Measurements from ENCODE around the gene QSOX1.

QSOX1 gene

GRCh38 chr1:180236698-180237509 lies 82.2 kb downstream of the QSOX1 start:
- no peak for DNase-seq

DNA sequence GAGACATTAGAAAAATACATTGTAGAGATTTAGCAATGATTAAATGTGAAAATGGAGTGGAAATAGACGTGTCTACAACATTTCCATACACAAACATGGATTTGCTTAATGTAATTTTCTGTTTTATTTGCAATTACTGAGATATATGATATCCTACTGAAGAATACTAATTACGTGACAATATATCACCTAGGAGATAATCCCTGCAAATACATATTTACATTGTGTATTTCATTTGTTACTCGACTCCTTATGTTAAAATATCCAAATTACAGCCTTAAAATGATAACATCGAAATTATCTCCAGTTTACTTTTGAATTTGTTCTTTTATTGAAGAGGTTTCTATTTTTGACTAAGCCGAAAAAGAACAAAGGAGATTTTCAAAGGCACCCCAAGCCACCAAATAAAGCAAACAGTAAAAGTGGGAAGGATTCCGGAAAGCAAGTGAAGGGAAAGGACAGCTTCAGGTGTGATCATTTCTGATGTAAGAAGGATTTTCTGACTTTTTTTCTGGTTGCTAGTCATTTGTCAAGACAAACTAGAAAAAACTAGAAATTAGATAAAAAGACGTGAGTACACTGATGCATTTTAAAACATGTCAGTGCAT lies 83.3 kb downstream of the QSOX1 start:
- no peak for DNase-seq

DNA sequence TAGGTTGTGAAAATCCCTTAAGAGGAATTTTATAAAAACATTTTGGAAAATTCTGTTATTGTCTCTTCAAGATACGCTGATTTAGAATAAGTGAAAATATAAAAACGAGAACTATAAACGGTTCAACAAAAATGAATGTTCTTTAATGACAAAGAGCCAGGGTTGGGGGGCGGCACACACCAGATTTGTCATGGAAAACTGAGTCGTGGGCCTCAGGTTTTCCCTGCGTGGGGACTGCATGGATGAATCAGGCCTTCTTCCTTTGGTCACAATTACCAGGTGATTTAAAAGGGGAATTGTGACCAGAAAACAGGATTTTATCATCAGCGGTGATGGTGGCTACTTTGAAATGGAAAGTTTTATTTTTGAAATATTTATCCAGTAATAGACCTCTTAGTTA lies 84.0 kb downstream of the QSOX1 start:
- no peak for DNase-seq

- no peak for DNase-seq
Observed at GRCh38 chr1:180239145-180240096, 84.8 kb downstream of the QSOX1 start.

- no peak for DNase-seq
Observed at GRCh38 chr1:180241716-180242544, 87.3 kb downstream of the QSOX1 start.

GRCh38 chr1:180243517-180244221 lies 89.0 kb downstream of the QSOX1 start:
- no peak for DNase-seq

- DNase-seq, result peak; percentile 12
Observed at GRCh38 chr1:180244840-180245239, 90.2 kb downstream of the QSOX1 start.

- no peak for DNase-seq
Observed at GRCh38 chr1:180246579-180246978, 91.9 kb downstream of the QSOX1 start.

DNA sequence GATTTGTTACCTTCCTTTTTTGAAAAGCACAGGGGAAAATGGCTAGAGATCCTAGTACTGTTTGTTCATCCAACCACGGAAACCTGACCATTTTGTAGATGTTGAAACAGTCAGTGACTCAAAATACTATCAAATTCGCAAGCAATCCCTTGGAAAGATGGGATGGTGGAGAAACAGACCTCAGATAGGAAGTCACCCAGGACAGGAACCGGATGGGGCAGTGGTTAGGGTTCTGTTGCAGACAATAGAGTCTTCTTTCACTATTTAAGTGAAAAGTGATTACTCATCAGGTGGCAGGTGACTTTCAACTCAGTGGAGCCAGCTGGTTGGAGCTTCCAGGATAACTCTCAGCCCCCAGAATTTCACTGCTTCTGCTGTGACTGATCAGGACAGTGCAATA lies 92.4 kb downstream of the QSOX1 start:
- no peak for DNase-seq

- no peak for DNase-seq
Observed at GRCh38 chr1:180247580-180247979, 92.9 kb downstream of the QSOX1 start.

GRCh38 chr1:180248176-180248575 lies 93.5 kb downstream of the QSOX1 start:
- DNase-seq, result no peak

DNA sequence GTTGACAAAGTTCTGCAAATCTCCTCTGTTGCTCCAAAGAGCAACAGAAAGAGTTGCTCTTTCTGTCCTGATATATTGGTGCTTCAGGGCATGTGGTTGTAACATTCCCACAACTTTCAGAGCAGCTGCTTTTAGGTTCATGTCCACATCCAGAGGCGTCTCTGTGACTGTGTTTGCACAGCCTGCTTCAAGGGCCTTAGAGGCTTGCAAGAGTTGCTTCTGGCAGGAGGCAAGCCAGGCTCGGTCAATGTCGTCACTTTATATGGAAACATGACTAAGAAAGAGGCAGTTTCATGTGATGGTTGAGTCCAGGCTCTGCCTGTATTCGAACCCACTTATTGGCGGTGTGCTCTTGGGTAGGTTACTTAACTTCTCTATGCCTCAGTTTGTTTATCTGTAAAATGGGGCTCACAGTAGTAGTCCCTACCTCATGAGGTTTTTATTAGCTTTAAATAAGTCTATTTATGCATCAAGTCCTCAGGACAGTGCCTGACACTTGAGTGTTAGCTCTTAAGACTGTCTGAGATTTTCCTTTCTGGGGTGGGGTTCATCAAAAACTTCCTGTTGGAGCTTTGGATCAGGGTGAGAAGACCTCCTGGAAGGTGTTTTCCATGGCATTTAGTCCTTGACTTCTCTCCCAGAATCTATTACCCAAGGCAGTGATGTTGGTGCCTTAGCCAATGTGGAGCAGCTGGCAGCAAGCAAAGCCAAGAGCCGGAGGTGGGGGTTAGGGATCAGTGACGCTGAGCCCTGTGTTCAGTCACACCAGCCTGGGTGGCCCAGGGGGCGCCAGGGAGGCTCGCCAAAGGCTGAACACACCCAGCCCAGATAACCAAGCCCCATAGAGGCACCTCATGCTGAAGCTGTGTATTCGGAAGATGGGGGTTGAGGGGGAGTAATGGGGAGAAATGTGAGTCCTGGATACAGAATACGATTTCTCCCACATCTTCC lies 94.3 kb downstream of the QSOX1 start:
- DNase-seq, result no peak

GRCh38 chr1:180249725-180250498 lies 95.2 kb downstream of the QSOX1 start:
- no peak for DNase-seq

DNA sequence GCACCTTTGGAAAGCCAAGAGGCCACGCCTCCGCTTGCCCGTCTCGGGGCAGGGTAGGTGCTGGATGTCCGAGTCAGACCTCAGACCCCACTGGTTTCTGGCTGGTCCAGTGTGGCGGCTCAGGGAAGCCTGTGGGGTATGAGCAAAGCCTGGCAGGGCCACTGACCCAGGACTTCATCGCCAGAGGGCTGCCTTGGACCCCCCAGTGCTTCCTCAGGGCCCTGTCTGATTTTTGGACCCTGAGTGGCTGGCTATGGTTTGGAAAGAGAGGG lies 95.8 kb downstream of the QSOX1 start:
- DNase-seq, result no peak

- no peak for DNase-seq
Observed at GRCh38 chr1:180250883-180251509, 96.3 kb downstream of the QSOX1 start.

DNA sequence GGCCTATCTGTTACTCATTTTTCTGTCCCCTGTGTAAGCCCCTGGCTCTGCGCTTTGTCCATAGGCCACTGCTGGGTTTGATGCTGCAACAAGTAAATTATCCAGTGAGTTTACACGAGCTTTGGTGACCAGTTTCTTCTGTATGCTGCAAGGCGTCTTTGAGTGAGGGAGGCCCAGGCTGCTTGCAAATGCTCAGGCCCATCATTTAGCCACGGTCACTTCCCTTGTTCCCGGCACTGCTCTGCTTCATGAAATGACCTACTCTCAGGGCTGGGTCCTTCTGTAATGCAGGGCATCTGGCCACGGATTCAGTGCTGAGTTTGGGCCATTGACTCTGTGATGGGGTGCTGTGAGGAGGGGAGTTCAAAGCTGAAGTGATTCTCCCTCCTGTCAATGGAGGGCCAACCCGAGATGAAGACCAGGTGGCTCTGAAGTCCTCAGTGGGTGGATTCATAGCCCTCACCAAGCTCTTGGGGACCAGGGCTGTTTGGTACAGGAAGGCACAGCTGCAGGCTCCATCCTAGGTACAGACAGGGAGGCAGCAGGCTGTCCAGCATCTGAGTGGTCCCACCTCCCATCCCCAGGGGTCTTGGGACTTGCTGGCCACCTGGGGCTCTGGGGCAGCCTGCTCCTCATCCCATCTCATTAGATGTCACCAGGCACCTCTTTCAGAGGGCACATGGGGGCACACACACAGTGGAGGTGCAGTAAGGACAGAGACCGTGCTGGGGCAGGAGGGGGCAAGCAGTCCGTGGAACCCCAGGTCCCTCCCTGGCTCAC lies 97.0 kb downstream of the QSOX1 start:
- DNase-seq, result no peak

DNA sequence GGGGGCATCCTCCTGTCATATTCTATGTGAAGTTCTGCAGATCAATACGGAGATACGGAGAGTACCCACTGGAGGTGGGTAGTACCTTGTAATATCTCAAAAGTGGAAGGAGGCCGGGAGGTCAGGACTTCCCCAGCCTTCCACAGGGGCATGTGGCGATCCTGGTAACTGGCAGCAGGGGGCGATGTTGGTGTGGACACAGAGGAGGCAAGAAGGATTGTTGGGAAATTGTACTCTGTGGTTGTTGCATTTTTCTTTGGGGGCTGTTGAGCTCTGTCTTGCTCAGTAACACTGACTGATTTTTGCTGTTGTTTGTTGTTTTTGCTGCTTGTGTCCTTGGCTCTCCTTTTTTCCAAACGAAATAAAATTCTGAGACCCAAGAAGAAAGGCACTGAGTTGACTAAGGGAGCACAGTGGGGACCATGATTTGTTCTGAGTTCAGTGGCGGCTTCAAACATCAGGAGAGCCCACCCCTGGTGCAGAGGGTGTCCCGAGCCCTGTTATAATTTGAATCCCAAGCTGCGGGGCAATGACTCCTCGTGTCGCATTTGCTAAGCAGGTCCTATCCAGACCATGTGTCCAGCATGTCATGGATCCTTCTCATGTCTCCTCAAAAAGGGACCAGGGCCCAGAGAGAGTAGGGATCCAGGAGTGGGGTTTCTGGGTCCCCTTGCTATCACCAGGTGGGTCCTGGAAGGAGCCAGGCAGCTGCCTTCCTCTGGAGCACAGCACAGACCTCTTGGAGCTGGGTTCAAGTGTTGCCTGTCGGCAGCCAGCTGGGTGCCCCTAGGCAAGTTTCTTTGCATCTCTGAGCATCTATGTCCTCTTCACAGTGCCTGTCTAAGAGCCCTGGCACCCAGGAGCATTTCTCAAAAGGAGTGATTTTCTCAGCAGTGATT lies 98.2 kb downstream of the QSOX1 start:
- peak; percentile 69 for DNase-seq

All from femur (tissue), 1 donor.